HUES48 (cell line): ENCODE data around the gene CACNA1I.

Experiments
- H3K27ac ChIP-seq: one replicate; pipeline ENCODE4 v1.7.0; 2013; ENCODE audit warnings: low read depth, low read length, inconsistent platforms
- H3K27me3 ChIP-seq: 2 replicates; pipeline ENCODE4 v1.6.1; 2013; ENCODE audit warnings: mild to moderate bottlenecking, low read length; ENCODE audit not compliant: control insufficient read depth, insufficient read depth
- H3K36me3 ChIP-seq: 2 replicates; pipeline ENCODE4 v1.6.1; 2013; ENCODE audit warnings: low read length; ENCODE audit not compliant: control insufficient read depth, insufficient read depth
- H3K4me1 ChIP-seq: 2 replicates; pipeline ENCODE4 v1.6.1; 2013; ENCODE audit warnings: mild to moderate bottlenecking, low read length; ENCODE audit not compliant: control insufficient read depth, insufficient read depth
- H3K4me3 ChIP-seq: 2 replicates; pipeline ENCODE4 v1.5.1; 2013; ENCODE audit warnings: mild to moderate bottlenecking, low read depth, low read length
- H3K9ac ChIP-seq: 2 replicates; pipeline ENCODE4 v1.6.1; 2013; ENCODE audit warnings: mild to moderate bottlenecking, low read depth, low read length, moderate library complexity
- H3K9me3 ChIP-seq: 2 replicates; pipeline ENCODE4 v1.6.1; 2013; ENCODE audit warnings: low read length; ENCODE audit not compliant: control insufficient read depth, insufficient read depth

Gene CACNA1I

GRCh38 chr22:39643311-39644083 is 72.9 kb downstream of the CACNA1I start:
- H3K9ac ChIP-seq = no peak overlapping the region
- no peaks in the 10 kb centered on the region for H3K9me3 ChIP-seq
- H3K27me3 ChIP-seq = no peaks in the 10 kb centered on the region
- no peaks in the 10 kb centered on the region for H3K36me3 ChIP-seq
- H3K4me3 ChIP-seq = no peak overlapping the region
- H3K4me1 ChIP-seq = no peaks in the 10 kb centered on the region
- no peak overlapping the region for H3K27ac ChIP-seq

DNA sequence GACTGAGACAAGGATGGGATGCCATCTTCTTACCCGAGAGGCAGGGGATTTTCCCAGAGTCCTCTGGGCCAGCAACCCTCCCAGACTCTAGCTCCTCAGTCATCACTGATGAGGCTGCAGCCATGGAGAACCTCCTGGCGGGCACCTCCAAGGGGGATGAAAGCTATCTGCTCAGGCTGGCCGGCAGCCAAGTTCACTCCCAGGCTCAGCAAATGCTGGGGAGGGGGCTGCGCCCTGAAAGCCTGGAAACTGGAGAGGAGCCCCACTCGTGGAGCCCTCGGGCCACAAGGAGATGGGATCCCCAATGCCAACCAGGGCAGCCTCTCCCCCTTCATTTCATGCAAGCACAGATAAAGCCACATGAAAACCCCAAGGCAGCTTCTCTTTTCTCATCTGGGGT is 75.0 kb downstream of the CACNA1I start:
- Histone ChIP-seq H3K9ac (no peak overlapping the region), H3K4me3 (no peak overlapping the region), H3K36me3 (no peaks in the 10 kb centered on the region), H3K9me3 (no peaks in the 10 kb centered on the region), H3K27me3 (no peaks in the 10 kb centered on the region), H3K27ac (no peak overlapping the region), H3K4me1 (no peaks in the 10 kb centered on the region)

GRCh38 chr22:39646398-39647063 is 76.0 kb downstream of the CACNA1I start:
- no peak overlapping the region for H3K9ac ChIP-seq
- H3K27ac ChIP-seq = no peak overlapping the region
- no peaks in the 10 kb centered on the region; the same call in 1 of the 2 replicates for H3K4me1 ChIP-seq
- H3K36me3 ChIP-seq = no peaks in the 10 kb centered on the region
- no peak overlapping the region for H3K4me3 ChIP-seq
- H3K27me3 ChIP-seq = no peaks in the 10 kb centered on the region
- no peaks in the 10 kb centered on the region for H3K9me3 ChIP-seq

DNA sequence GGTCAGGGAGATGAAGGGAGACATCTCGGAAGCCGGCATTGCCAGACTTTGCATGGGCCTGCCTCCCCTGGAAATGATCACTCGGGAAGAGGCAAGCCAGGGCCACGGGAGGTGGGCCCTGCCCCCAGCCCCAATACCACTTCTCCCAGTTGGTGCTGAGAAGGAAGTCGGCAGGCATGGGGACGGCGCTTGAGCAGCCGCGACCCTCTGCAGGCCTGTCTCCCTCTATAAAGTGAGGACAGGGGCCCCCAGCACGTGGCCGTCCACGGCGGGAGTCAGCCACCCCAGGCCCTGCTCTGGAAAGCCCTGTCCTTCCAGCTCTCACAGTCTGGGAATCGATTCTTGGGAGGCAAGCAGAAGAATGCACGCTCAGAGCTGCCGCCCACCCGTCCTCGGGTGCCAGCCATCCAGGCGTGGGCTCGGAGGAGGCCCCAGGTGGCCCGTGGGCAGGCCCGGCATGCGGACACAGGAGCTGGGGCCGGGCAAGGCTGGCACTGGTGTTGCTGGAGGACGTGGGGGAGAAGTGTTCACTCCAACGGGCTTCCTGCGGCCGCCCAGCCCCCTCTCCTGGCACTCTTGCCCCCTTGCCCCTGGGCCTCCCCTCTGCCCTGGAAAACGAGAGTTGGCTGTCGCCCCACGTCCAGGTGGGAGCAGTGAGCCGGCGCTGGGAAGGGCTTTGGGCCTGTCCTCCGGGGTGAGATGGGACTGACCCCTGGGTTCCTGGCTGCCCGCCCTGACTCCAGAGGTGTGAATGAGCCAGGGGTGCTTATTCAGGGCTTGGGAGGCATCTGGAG is 77.5 kb downstream of the CACNA1I start:
- H3K9me3 ChIP-seq = no peaks in the 10 kb centered on the region
- H3K4me1 ChIP-seq = no peaks in the 10 kb centered on the region; the same call in 1 of the 2 replicates
- H3K36me3 ChIP-seq = no peaks in the 10 kb centered on the region
- H3K27ac ChIP-seq = no peak overlapping the region
- no peak overlapping the region for H3K9ac ChIP-seq
- no peaks in the 10 kb centered on the region for H3K27me3 ChIP-seq
- no peak overlapping the region for H3K4me3 ChIP-seq

DNA sequence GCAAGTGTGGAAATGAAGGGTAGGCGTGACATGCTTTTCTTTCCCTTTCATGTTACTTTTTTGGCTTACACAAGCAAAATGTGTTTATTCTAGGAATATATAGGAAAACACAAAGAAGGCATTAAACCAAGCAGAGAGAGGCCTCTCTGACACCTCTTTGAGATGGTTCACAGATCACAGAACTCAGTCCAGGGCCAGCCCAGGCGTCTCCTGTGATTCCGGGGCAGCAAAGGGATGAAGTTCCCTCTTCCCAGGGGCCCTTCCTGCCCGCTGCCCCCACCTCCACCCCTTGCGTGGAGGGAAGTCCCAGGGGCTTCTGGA is 78.0 kb downstream of the CACNA1I start:
- H3K27me3 ChIP-seq = no peaks in the 10 kb centered on the region
- no peaks in the 10 kb centered on the region for H3K36me3 ChIP-seq
- H3K27ac ChIP-seq = no peak overlapping the region
- no peak overlapping the region for H3K9ac ChIP-seq
- no peaks in the 10 kb centered on the region for H3K9me3 ChIP-seq
- no peak overlapping the region for H3K4me3 ChIP-seq
- H3K4me1 ChIP-seq = no peaks in the 10 kb centered on the region; the same call in 1 of the 2 replicates

- H3K9me3 ChIP-seq = no peaks in the 10 kb centered on the region
- no peak overlapping the region for H3K4me3 ChIP-seq
- no peak overlapping the region for H3K9ac ChIP-seq
- H3K36me3 ChIP-seq = no peaks in the 10 kb centered on the region
- no peak overlapping the region for H3K27ac ChIP-seq
- H3K4me1 ChIP-seq = no peaks in the 10 kb centered on the region; the same call in 1 of the 2 replicates
- H3K27me3 ChIP-seq = no peaks in the 10 kb centered on the region
These were observed 79.0 kb downstream of the CACNA1I start for GRCh38 chr22:39649500-39650089.

- Histone ChIP-seq H3K9ac (no peak overlapping the region), H3K9me3 (no peaks in the 10 kb centered on the region), H3K27ac (no peak overlapping the region), H3K27me3 (no peaks in the 10 kb centered on the region), H3K36me3 (no peaks in the 10 kb centered on the region), H3K4me3 (no peak overlapping the region), H3K4me1 (no peaks in the 10 kb centered on the region; the same call in 1 of the 2 replicates)
These were observed 80.8 kb downstream of the CACNA1I start for GRCh38 chr22:39651053-39651996.

DNA sequence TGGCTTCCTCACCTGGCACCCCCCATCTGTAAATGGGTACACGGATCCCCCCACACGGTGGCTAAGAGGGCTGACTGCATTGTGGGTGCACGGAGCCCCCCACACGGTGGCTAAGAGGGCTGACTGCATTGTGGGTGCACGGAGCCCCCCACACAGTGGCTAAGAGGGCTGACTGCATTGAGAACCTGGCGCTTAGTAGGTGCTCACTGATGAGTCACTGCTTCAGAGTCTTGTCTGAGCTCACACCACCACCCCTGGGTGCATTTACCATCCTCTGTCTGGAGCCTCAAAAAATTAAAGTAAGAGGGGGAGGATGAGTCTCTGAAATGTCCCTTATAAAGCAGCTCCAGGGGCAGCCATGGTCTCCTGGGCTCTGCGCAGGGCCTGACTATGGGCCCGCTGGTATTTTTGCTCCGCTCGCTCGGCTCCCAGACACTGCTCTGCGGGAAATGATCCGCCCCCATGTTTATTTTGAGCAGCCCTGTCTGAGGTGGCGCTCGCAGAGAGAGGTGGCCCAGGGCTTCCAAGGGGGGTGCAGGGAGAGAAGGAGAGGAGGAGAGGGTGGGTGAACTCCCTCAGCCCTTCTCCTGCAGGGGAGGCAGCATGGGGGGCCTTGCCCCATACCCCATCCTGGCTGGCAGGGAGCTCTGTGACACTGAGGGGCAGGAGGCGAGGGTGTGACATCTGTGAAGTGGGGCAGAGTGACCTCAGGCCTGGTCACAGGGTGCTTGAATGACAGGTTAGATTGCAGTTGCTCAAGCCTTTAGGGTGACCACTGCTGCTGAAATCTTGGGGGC is 82.6 kb downstream of the CACNA1I start:
- Histone ChIP-seq H3K36me3 (no peaks in the 10 kb centered on the region), H3K27ac (no peak overlapping the region), H3K9ac (no peak overlapping the region), H3K4me3 (no peak overlapping the region), H3K9me3 (no peaks in the 10 kb centered on the region), H3K27me3 (no peaks in the 10 kb centered on the region), H3K4me1 (no peaks in the 10 kb centered on the region; the same call in 1 of the 2 replicates)

DNA sequence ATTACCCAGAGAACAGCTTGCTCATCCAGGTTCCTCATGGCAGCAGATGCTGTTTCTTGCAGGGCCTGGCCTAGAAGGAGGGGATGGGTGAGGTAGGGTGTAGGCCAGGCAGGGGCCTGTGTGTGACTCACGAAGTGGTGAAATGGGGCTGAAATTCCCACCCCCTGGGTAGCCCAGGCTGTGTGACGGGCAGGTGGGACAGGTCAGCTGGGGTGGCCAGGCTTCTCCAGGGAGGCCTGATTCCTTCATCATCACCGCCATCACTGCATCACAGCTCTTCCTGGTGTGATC is 83.2 kb downstream of the CACNA1I start:
- no peaks in the 10 kb centered on the region for H3K9me3 ChIP-seq
- no peaks in the 10 kb centered on the region for H3K36me3 ChIP-seq
- H3K4me3 ChIP-seq = no peak overlapping the region
- H3K27ac ChIP-seq = no peak overlapping the region
- no peaks in the 10 kb centered on the region; the same call in 1 of the 2 replicates for H3K4me1 ChIP-seq
- H3K9ac ChIP-seq = no peak overlapping the region
- no peaks in the 10 kb centered on the region for H3K27me3 ChIP-seq
